Cerebellar cortex (tissue), 1 donor: Measurements from ENCODE around the gene ZMIZ1.

ENCODE experiments used
- DNase-seq: peaks from one replicate; pipeline ENCODE4 v3.0.0-alpha.2; 2015; ENCODE audit warnings: low spot score

The ZMIZ1 gene

DNA sequence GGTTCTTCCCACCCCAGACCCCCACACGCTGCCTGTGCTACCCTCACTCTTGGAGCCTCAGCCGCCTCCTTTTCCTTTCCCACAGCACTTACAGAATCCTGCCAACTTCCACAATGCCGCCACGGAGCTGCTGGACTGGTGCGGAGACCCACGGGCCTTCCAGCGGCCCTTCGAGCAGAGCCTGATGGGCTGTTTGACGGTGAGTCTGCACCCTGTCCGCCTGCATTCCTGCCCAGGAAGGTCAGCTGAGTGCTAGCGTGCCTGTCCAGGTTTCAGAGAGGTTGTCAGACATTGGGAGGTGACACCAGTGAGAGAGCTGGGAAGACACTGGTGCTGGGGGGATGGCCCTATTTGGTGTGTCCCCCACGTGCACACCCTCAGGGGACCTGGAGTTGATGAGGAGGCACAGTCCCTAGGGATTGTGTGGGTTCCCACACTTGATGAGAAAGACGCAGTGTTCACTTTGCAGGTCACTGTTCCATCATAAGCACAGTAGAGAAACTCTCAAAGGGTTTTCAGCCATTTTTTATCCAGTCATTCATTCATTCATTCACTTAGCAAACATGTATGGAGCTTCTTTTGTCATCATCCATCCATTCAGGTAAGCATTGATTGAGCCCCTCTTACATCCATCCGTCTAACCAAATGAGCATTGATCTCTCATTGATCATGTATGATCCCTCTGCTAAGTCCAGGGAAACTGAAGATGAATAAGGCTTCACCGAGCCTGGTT lies 139.7 kb downstream of the ZMIZ1 start:
- DNase-seq: no peak

GRCh38 chr10:79209340-79209739 lies 140.6 kb downstream of the ZMIZ1 start:
- peak; percentile 46 for DNase-seq

- peak; percentile 44 for DNase-seq
These were observed 141.1 kb downstream of the ZMIZ1 start for GRCh38 chr10:79209831-79210230.

DNA sequence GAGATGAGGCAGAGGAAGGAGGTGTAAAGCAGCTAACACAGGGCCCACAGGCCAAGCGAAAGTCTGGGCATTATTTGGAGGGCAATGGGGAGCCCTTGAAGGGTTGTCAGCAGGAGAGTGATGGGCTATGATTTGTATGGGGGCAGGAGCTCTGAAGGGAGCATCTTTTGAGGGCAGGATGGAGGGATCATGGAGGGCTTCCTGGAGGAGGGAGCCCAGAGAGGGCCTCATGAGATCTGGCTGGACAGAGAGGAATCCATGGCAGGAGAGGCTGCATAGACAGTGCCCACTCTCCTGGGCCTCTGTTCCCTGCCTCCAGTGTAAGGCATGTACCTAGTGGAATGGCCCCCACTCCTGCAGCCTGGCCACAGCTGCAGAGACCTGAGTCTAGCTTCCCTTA lies 141.9 kb downstream of the ZMIZ1 start:
- no peak for DNase-seq

- no peak for DNase-seq
These were observed 142.8 kb downstream of the ZMIZ1 start for GRCh38 chr10:79211616-79212015.

DNA sequence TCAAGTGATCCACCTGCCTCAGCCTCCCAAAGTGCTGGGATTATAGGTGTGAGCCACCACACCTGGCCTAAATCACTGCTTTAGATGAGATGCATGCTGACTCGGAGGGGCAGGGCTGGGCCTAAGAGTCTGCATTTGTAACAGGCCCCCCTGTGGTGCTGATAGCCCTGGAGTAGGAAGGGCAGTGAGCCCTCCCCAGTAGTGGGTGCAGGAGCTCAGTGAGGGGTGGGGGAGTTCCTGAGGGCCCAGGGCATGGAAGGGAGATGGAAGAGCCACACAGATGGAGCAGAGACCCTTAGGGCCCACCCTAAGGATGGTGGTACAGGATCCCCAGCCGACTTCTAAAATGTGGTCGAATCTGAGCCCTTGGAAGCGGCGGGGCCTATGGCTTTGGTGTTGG lies 146.8 kb downstream of the ZMIZ1 start:
- DNase-seq: no peak

GRCh38 chr10:79219322-79219957 lies 150.7 kb downstream of the ZMIZ1 start:
- no peak for DNase-seq

DNA sequence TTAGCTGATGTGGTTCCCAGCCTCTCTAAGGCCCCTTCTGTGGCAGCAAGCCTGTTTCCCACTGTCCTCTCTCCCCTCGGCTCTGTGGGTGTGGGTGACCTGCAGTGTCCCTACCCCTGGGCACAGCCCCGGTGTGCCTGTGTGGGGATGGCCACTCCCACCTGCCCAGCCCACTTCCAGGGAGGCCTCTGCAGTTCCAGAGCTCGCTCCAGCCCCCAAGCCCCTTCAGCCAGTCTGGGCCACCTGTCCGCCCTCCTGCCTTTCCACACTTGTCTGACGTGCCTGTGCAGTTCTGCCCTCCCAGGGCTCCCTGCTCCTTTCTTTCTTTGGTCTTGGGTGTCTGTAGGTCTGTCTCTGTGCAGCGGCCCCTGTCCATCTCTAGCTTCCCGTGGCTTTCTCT lies 151.5 kb downstream of the ZMIZ1 start:
- DNase-seq: no peak

DNA sequence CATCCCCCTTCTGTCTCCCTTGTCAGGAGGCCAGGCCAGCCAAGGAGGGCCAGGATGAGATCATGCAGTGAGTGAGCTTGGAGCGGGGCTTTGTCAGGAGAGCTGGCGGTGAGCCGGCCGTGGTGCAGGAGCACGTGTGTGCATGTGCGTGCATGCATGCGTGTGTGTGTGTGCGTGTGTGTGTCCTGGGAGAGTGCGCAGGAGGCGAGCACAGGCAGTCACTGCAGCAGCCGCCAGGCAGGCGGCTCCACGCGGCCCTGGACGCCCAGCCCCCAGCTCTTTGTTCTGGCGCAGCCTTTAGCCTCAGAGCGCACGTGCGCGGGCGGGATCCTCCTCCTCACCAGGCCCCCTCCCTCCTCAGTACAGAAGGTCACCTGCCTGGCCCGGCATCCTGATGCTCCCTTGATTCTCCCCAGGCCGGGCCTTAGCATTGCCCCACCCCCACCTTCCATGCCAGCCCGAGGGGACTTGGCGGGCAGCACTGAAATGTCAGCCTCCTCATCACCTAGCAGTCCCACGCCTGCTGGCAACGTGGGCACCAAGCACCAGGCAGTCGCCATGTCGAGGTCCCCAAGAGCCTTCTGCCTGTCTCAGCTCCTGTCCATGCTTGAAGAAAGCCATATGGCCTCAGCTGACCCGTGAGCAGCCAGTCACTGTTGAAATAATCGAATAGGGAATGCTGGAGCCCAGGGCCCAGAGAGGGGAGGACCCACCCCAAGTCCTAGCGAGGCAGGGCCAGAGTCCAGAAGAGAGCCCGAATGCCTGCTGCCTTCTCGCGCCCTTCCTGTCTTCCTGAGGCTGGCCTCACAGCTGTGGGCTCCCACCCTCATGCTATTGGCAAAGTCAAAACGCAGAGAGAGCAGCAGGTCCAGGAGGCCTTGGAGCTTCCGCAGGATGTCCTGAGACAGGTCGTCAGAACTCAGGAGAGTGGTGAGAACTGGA lies 152.6 kb downstream of the ZMIZ1 start:
- peak; percentile 80 for DNase-seq

- no peak for DNase-seq
These were observed 153.4 kb downstream of the ZMIZ1 start for GRCh38 chr10:79222186-79222585.

DNA sequence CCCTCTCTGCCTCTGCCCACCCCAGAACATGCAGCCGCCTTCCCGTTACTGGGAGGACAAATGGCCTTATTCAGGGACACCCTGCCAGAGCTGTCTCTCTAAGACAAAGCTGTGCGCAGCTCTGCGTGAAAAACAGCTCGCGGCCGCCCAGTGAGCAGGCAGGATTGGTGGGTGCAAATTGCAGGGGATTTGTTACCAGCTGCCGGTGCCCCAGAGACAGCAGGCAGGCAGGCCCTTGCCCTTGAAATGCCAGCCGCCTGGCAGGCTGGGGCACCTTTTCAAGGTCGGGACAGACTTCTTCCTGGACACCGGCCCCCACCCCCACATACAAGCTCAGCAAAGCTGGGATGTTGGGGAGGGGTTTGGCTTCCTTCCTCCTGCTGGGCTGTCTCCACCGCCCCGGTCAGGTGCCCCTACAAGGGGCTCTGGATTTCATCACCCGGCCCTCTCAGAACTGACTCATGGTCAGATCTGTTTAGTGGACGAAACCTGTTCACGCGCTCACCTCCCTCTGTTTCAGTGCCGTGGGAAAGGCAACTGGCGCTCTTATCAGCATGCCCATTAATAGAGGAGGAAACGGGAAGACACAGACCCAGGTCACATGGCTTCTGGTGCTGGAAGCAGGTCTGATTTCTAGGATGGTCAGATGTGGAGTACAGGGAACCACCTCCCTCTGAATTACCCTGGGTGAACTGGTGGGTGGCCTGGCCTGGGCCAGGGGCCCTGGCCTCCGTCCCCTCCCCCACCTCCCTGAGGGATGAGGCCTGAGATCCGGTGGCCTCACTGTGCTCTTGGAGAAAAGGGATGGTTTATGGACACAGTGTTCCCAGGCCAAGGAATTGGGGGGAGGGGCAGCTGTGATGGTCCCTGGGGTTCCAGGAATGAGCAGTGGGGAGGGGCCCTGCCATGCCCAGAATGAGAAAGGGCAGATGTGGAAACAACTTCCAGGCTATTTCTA lies 154.6 kb downstream of the ZMIZ1 start:
- DNase-seq: no peak

DNA sequence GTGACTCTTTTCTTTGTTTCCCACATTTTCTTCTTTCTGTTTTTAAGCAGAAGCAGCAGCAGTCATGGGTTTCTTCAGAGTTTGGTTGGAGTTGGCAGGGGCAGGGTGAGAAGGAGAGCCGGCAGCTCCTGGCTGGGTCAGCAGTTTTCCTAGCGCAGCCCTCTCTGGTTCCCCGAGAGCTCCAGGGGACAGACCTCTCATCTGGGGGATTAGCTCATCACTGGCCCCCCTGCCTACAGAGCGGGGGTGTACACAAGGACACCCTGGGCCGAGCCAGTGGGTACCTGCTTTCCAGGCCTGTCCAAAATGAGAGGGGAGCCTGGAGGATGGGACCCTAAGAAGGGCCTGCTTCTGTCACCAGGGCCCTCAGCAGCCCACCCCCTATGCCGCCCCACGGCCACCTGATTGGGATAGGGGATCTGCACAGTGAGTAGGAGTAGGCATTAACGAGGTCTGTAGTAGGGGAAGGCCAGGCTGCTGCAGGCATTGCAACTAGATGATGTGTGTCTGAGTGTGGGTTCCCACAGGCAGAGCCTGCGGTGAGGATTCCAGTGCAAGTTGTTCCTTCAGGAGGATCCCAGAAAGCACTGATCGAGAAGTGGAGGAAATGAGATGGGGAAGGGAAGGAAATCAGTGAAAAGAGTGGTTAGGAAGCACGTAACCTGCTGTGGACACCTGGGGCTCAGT lies 155.6 kb downstream of the ZMIZ1 start:
- no peak for DNase-seq

- no peak for DNase-seq
These were observed 156.2 kb downstream of the ZMIZ1 start for GRCh38 chr10:79224992-79225391.

GRCh38 chr10:79226391-79227245 lies 157.9 kb downstream of the ZMIZ1 start:
- no peak for DNase-seq

DNA sequence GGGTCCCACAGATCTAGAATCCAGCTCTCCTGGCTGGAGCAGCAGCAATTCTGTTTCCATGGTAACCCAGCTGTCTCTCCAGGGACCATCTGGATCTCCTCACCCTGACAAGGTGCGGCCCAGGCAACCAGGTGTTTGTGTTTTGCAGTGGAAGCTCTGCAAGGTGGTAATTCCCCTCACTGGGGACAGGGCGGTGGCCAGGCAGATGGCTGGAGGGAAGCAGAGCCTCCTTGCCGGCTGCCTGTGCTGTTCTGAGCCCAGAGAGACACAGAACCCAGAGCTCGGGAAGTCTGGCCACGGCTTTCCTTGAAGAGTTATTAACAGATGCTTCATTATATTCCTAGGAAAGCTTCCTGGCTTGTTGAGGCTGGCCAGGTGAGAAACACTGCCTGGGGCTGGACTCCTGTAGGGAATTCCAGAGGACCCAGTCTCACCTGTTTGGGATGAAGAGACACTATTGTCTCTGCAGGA lies 160.3 kb downstream of the ZMIZ1 start:
- no peak for DNase-seq

GRCh38 chr10:79229830-79230327 lies 161.1 kb downstream of the ZMIZ1 start:
- no peak for DNase-seq

GRCh38 chr10:79230328-79230830 lies 161.6 kb downstream of the ZMIZ1 start:
- DNase-seq: no peak

DNA sequence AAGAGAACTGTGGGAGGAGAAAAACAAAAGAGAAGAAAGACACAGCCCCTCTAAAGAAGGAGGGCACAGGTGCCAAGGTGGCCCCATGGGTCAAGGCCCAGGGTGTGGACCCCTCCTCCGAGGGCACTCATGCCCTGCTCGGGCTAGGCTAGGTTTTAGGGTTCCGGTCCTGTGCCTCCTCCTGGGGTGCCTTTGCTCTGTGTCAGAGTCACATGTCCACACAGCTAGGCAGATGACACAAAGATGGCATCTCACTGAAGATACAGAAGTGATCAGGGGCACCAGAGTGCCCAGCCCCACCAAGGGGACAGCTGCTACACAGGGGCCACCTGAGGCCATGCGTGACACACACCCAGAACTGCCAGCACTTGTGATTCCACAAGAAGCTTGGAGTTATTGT lies 162.1 kb downstream of the ZMIZ1 start:
- DNase-seq: no peak

DNA sequence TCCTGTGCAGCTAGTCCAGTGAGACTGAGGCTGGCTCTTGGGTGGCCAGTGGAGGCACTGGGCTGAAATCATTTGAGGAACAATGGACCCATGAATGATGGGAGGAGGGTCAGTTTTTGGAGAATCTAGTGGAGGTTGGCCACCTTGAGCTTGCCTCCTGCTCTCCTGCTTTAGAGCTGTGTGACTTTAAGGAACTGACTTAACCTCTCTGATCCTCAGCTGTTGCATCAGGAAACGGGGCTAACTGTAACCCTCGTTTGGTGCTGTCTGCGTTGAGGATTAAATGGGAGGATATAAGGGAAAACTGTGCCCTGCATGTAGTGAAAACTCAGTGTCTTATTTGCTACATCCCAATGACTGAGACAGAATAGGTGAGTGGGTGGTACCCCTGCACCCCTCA lies 163.1 kb downstream of the ZMIZ1 start:
- DNase-seq: no peak
